Loucy (cell line): ENCODE results near the gene AHCYL1.

Source experiments
- CTCF ChIP-seq: fragments of 200-600 bp; sonication (generic); conservative IDR thresholded peaks from 2 replicates; pipeline ENCODE4 v1.5.1; 2014; ENCODE audit warnings: mild to moderate bottlenecking, antibody characterized with exemption, low read length
- EZH2phosphoT487 ChIP-seq: fragments of 200-600 bp; IDR thresholded peaks from 2 replicates; pipeline ENCODE4 v1.6.1; 2018; ENCODE audit warnings: antibody characterized with exemption, mild to moderate bottlenecking, moderate library complexity, borderline replicate concordance

DNA sequence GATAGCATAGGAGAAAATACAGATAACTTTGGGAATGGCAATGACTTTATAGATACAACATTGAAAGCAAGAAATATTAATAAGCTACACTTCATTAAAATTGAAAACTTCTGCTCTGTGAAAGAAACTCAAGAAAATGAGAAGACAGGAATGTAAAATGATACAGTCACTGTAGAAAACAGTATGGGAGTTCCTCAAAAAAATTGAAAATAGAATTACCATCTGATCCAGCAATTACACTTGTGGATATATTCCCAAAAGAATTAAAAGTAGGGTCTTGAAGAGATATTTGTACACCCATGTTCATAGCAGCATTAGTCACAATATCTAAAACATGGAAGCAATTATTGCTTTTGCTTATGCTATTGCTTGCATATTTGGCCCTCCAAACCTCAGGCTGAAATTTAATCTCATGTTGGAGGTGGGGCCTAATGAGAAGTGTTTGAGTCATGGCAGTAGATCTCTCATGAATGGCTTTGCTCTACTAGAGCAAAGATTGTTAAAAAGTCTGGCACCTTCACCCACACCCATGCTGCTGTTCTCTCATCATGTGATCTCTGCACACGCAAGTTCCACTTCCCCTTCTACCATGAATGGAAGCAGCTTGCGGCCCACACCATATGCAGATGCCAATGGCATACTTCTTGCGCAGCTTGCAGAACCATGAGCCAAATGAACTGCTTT, 15.3 kb upstream of the AHCYL1 start:
- TF ChIP-seq CTCF (no peak), EZH2phosphoT487 (no peak)
